GM12892 (cell line): ENCODE results near the gene STMN3.

Experiments
- POLR2A ChIP-seq: IDR thresholded peaks from 2 replicates; pipeline ENCODE4 v1.6.1; 2011; ENCODE audit warnings: low read depth, low read length, control low read depth
- TAF1 ChIP-seq: IDR thresholded peaks from 2 replicates; pipeline ENCODE4 v1.6.1; 2011; ENCODE audit warnings: low read depth, mild to moderate bottlenecking, control low read depth, low read length, borderline replicate concordance

DNA sequence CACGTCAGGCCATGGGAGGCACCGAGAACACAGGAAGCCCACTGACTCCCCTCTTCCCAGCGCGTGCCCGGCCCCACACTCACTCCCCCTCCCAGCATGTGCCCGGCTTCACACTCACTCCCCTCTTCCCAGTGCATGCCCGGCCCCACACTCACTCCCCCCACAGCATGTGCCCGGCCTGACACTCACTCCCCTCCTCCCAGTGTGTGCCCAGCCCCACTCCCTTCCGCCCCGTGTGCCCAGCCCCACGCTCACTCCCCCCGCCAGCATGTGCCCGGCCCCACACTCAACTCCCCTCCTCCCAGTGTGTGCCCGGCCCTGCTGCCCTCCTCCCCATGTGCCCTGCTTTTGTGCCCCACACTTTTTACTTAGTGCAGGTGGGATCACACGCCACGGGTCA is 14.6 kb upstream of the STMN3 start:
- no peak for TF ChIP-seq POLR2A
- TF ChIP-seq TAF1: no peak
